ENCODE measurements around the gene SPCS3. TPM values are rescaled to one million over a fixed set of nuclear protein-coding genes. Genes with fewer than 3 reads are reported as not detected.

Gene SPCS3
- total and polyA plus RNA-seq, 2 of the 13 experiments (the other 11 are each of a cell fraction or from before 2014, with no cell fraction given), result 26.3 to 57.0 TPM

GRCh38 chr4:176303938-176304337, 15.8 kb upstream of the SPCS3 start (continued):
- TF ChIP-seq NR0B2 (CRISPR knock-in tag; IDR thresholded peaks at IDR 0.05) (no peak), SMAD9 (CRISPR knock-in tag; IDR thresholded peaks at IDR 0.05) (no peak), KDM5B (CRISPR knock-in tag; IDR thresholded peaks at IDR 0.05; ENCODE audit: borderline replicate concordance) (no peak), PAXIP1 (CRISPR knock-in tag; conservative IDR thresholded peaks at IDR 0.05) (no peak)

GRCh38 chr4:176306837-176307665, 12.7 kb upstream of the SPCS3 start:
- H3K27me3 ChIP-seq (ENCODE audit: control insufficient read depth in 1 of 2, insufficient read depth in 2 of 2, low read length in 2 of 2), result no peaks in the 10 kb centered on the region; a peak in 2 of 5 replicates
- no peaks in the 10 kb centered on the region for H3K9me3 ChIP-seq (ENCODE audit: low read length)
- CTCF ChIA-PET (ENCODE audit: low intra/inter-chr PET ratio, low total read pairs), result no interaction called here
- no peak overlapping the region for H3K9ac ChIP-seq (ENCODE audit: insufficient read depth, low read depth, low read length)
- BruUV-seq (replicated peaks), result no TSS peak
- in situ Hi-C loops (cut with HindIII; ENCODE audit: extremely low pct_ligation_motif_present, low pct_unique_long_range_greater_than_20kb), result no loop called here
- intact Hi-C loops (cut with micrococcal nuclease; ENCODE audit: unreplicated experiment), result no loop called here
- H3K4me3 ChIP-seq (replicated peaks in 1 of 3; ENCODE audit: insufficient read depth in 1 of 3, low read depth in 2 of 3, low read length in 3 of 3), result no peak overlapping the region
- no peak overlapping the region for H3K27ac ChIP-seq (ENCODE audit: extremely low read length, insufficient read depth, low read length)
- no peak for DNase-seq (ENCODE audit: low spot score)
- POLR2A ChIA-PET, result no interaction called here
- no peak for ATAC-seq
- 31% methylated on average over 6 of the region's 6 CpGs for WGBS (ENCODE audit: low lambda C conversion rate)
- no peak for FAIRE-seq
- H3K79me2 ChIP-seq (ENCODE audit: insufficient read depth, low read length), result no peaks in the 10 kb centered on the region
- H2AFZ ChIP-seq (ENCODE audit: low read length), result no peak overlapping the region
- H3K36me3 ChIP-seq (replicated peaks in 1 of 2; ENCODE audit: control insufficient read depth in 1 of 2, insufficient read depth in 2 of 2, low read length in 2 of 2), result no peaks in the 10 kb centered on the region
- H3K4me1 ChIP-seq (ENCODE audit: insufficient read depth, low read length), result no peaks in the 10 kb centered on the region
- no peaks in the 10 kb centered on the region for H4K20me1 ChIP-seq (ENCODE audit: insufficient read depth, low read length)
- TF ChIP-seq YY1 (IDR thresholded peaks at IDR 0.05; ENCODE audit: insufficient read depth, insufficient replicate concordance, low read depth, low read length) (no peak), AFF4 (CRISPR knock-in tag; IDR thresholded peaks at IDR 0.05) (no peak), SETDB1 (CRISPR knock-in tag; IDR thresholded peaks at IDR 0.05; ENCODE audit: borderline replicate concordance) (no peak), NR0B2 (CRISPR knock-in tag; IDR thresholded peaks at IDR 0.05) (no peak), RAD51 (IDR thresholded peaks at IDR 0.05; ENCODE audit: borderline replicate concordance) (peak; percentile 62; the same call in 1 of the 2 replicates), HOXA9 (CRISPR knock-in tag; IDR thresholded peaks at IDR 0.05; ENCODE audit: borderline replicate concordance) (no peak), MED1 (CRISPR knock-in tag; IDR thresholded peaks at IDR 0.05) (no peak)
- H3K4me2 ChIP-seq (ENCODE audit: low read depth, low read length), result no peak overlapping the region

Measured in HepG2 (cell line).